Smooth muscle cell (in vitro differentiated cells): ENCODE measurements around the gene DLG5. TPM values are rescaled to one million over a fixed set of nuclear protein-coding genes. Genes with fewer than 3 reads are reported as not detected.

Experiments
- DNase-seq: peaks from one replicate; lab custom pipeline; 2025; ENCODE audit not compliant: unreplicated experiment; lab: John Stamatoyannopoulos, UW
- H2AFZ ChIP-seq: fragments of 200-600 bp; sonication (generic); 2 replicates; pipeline ENCODE4 v1.6.0; 2016; ENCODE audit warnings: antibody characterized with exemption, low read depth, mild to moderate bottlenecking
- H3F3A ChIP-seq: fragments of 200-600 bp; sonication (generic); 2 replicates; pipeline ENCODE4 v1.6.0; 2017; ENCODE audit warnings: antibody characterized with exemption, low read depth
- H3K27ac ChIP-seq: fragments of 200-600 bp; sonication (generic); 2 replicates; pipeline ENCODE4 v1.5.1; 2016; ENCODE audit warnings: low read depth, mild to moderate bottlenecking
- H3K27me3 ChIP-seq: fragments of 200-600 bp; sonication (generic); 2 replicates; pipeline ENCODE4 v1.6.1; 2016; ENCODE audit warnings: low read depth, mild to moderate bottlenecking
- H3K36me3 ChIP-seq: fragments of 200-600 bp; sonication (generic); 2 replicates; pipeline ENCODE4 v1.5.1; 2016; ENCODE audit warnings: low read depth
- H3K4me1 ChIP-seq: fragments of 200-600 bp; sonication (generic); 2 replicates; pipeline ENCODE4 v1.5.1; 2016; ENCODE audit warnings: low read depth
- H3K4me2 ChIP-seq: fragments of 200-600 bp; sonication (generic); 2 replicates; pipeline ENCODE4 v1.6.0; 2016; ENCODE audit warnings: mild to moderate bottlenecking
- H3K4me3 ChIP-seq: fragments of 200-600 bp; sonication (generic); 2 replicates; pipeline ENCODE4 v1.5.1; 2016; ENCODE audit warnings: mild to moderate bottlenecking
- H3K79me2 ChIP-seq: fragments of 200-600 bp; sonication (generic); 2 replicates; pipeline ENCODE4 v1.6.0; 2016; ENCODE audit warnings: low read depth, mild to moderate bottlenecking
- H3K9ac ChIP-seq: fragments of 200-600 bp; sonication (generic); 2 replicates; pipeline ENCODE4 v1.6.0; 2016; ENCODE audit warnings: low read depth
- H3K9me3 ChIP-seq: fragments of 200-600 bp; sonication (generic); replicated peaks from 2 replicates; pipeline ENCODE4 v1.5.1; 2016; ENCODE audit warnings: low read depth
- H4K20me1 ChIP-seq: fragments of 200-600 bp; sonication (generic); 2 replicates; pipeline ENCODE4 v1.6.0; 2016; ENCODE audit warnings: low read depth
- CTCF ChIP-seq: fragments of 200-600 bp; sonication (generic); IDR thresholded peaks from 2 replicates; pipeline ENCODE4 v1.5.1; 2017; ENCODE audit warnings: borderline replicate concordance, mild to moderate bottlenecking, antibody characterized with exemption; ENCODE audit not compliant: insufficient read depth, poor library complexity, severe bottlenecking
- WGBS: methylation state at CpG from one replicate; pipeline ENCODE4 v1.1.7; 2016; ENCODE audit warnings: low lambda C conversion rate; 5-methylcytosine and 5-hydroxymethylcytosine counted together
- polyA plus RNA-seq: library from polyadenylated mRNA; unstranded; fragments of >200 nt; fragmentation: Nextera tagmentation; extraction: Ambion mirVana; gene quantifications from 2 replicates; pipeline ENCODE4 v1.2.1, GENCODE V29; 2016
- total RNA-seq: library from RNA; depleted of rRNA; stranded (reverse); fragments of >200 nt; gene quantifications from 2 replicates; pipeline ENCODE4 v1.2.3, GENCODE V29; 2014

Gene DLG5
- total and polyA plus RNA-seq, 2 experiments from 2014 or later, result 11.3 to 21.8 TPM

- Histone ChIP-seq H3K4me2 (no peak overlapping the region), H3K36me3 (no peaks in the 10 kb centered on the region), H3K27ac (no peak overlapping the region), H3K4me3 (no peak overlapping the region), H3K9me3 (no peaks in the 10 kb centered on the region), H4K20me1 (peaks cover 97% of the 10 kb centered on the region), H3F3A (no peaks in the 10 kb centered on the region), H3K27me3 (no peaks in the 10 kb centered on the region), H3K4me1 (peaks cover 9% of the 10 kb centered on the region), H2AFZ (no peak overlapping the region), H3K9ac (no peak overlapping the region), H3K79me2 (peaks cover 86% of the 10 kb centered on the region)
- no peak for DNase-seq
- WGBS, result 84% methylated on average over 5 of the region's 5 CpGs
- TF ChIP-seq CTCF, result no peak
Measured at GRCh38 chr10:77906951-77907421, 19.6 kb downstream of the DLG5 start.

- no peaks in the 10 kb centered on the region for H3K27me3 ChIP-seq
- H3K4me1 ChIP-seq, result peaks cover 9% of the 10 kb centered on the region
- no peaks in the 10 kb centered on the region for H3K36me3 ChIP-seq
- H3K9me3 ChIP-seq, result no peaks in the 10 kb centered on the region
- TF ChIP-seq CTCF, result no peak
- WGBS, result 79% methylated on average over 1 of the region's 1 CpG
- H3K79me2 ChIP-seq, result peaks cover 84% of the 10 kb centered on the region
- no peak overlapping the region for H2AFZ ChIP-seq
- H4K20me1 ChIP-seq, result peaks cover 97% of the 10 kb centered on the region
- H3K4me3 ChIP-seq, result no peak overlapping the region
- DNase-seq, result no peak
- no peak overlapping the region for H3K27ac ChIP-seq
- H3K4me2 ChIP-seq, result no peak overlapping the region
- no peak overlapping the region for H3K9ac ChIP-seq
- no peaks in the 10 kb centered on the region for H3F3A ChIP-seq
Measured at GRCh38 chr10:77905781-77906180, 20.8 kb downstream of the DLG5 start.

GRCh38 chr10:77905086-77905748 lies 21.3 kb downstream of the DLG5 start:
- no peak overlapping the region for H3K27ac ChIP-seq

More at GRCh38 chr10:77905086-77905748, 21.3 kb downstream of the DLG5 start:
- no peak for TF ChIP-seq CTCF
- no peak overlapping the region for H2AFZ ChIP-seq
- peaks cover 85% of the 10 kb centered on the region for H3K79me2 ChIP-seq
- no peak overlapping the region for H3K9ac ChIP-seq
- no peak overlapping the region for H3K4me2 ChIP-seq
- no peak for DNase-seq
- WGBS, result 80% methylated on average over 9 of the region's 9 CpGs
- no peak overlapping the region for H3K4me3 ChIP-seq
- no peaks in the 10 kb centered on the region for H3K9me3 ChIP-seq
- H3K4me1 ChIP-seq, result peaks cover 8% of the 10 kb centered on the region
- H4K20me1 ChIP-seq, result peaks cover 97% of the 10 kb centered on the region
- no peaks in the 10 kb centered on the region for H3F3A ChIP-seq
- no peaks in the 10 kb centered on the region for H3K27me3 ChIP-seq
- no peaks in the 10 kb centered on the region for H3K36me3 ChIP-seq
